ENCODE measurements around the gene ATP8A2. TPM values are rescaled to one million over a fixed set of nuclear protein-coding genes. Genes with fewer than 3 reads are reported as not detected.

ATP8A2 gene
- total and polyA plus RNA-seq, 4 donors = 0.01 to 0.08 (median 0.05) TPM; not detected in 1

DNA sequence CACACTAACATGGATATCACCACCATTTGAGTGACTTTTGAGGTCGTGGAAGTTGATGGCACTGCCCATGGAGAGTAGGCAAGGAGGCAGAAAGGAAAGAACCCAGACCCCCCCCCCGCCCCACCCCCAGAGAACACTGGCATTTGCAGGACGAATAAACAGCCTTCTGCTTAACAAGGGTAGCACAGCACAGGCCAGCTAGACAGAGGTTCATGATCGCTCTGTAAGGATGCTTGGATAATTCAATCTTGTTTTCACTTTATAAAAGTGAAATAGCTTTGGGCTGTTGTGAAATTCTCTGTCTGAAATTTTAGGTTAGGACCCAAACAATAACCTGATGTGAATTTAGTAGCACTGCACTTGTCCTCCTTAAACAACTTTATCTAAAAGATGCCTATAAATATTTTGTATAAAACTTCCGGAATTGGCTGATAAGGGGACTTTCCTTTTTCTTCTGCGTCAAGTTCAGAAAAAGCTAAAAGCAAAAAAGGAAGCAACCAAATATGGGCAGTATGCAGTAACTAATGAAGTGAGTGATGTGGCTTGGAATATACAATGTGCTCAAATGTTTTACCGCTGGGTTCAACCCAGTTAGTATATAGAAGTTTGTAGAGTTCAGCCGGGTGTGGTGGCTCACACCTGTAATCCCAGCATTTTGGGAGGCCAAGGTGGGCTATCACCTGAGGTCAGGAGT is 516.3 kb downstream of the ATP8A2 start:
- Histone ChIP-seq H3K4me1 (ENCODE audit: control insufficient read depth in 4 of 4, insufficient read depth in 4 of 4, low read length in 3 of 4) (no peaks in the 10 kb centered on the region), H3K36me3 (ENCODE audit: control insufficient read depth in 4 of 4, insufficient read depth in 3 of 4, low read depth in 1 of 4, low read length in 3 of 4) (no peaks in the 10 kb centered on the region), H3K9ac (ENCODE audit: low read depth in 1 of 2, low read length in 2 of 2) (no peak overlapping the region), H3K4me3 (ENCODE audit: low read depth in 1 of 3, low read length in 3 of 3) (no peak overlapping the region), H3K27me3 (ENCODE audit: control insufficient read depth in 4 of 4, insufficient read depth in 4 of 4, low read length in 3 of 4) (peaks cover 0 to 3% (median 1%) of the 10 kb centered on the region in 4 donors), H3K9me3 (ENCODE audit: control insufficient read depth in 4 of 4, low read length in 3 of 4) (no peaks in the 10 kb centered on the region), H3K27ac (ENCODE audit: low read depth in 1 of 2, low read length in 2 of 2) (no peak overlapping the region)
- TF ChIP-seq HNF4A (conservative IDR thresholded peaks at IDR 0.05) = no peak
- TF ChIP-seq, protein P1, sequence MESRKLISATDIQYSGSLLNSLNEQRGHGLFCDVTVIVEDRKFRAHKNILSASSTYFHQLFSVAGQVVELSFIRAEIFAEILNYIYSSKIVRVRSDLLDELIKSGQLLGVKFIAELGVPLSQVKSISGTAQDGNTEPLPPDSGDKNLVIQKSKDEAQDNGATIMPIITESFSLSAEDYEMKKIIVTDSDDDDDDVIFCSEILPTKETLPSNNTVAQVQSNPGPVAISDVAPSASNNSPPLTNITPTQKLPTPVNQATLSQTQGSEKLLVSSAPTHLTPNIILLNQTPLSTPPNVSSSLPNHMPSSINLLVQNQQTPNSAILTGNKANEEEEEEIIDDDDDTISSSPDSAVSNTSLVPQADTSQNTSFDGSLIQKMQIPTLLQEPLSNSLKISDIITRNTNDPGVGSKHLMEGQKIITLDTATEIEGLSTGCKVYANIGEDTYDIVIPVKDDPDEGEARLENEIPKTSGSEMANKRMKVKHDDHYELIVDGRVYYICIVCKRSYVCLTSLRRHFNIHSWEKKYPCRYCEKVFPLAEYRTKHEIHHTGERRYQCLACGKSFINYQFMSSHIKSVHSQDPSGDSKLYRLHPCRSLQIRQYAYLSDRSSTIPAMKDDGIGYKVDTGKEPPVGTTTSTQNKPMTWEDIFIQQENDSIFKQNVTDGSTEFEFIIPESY (IDR thresholded peaks at IDR 0.05) = no peak
- TF ChIP-seq RAD21 (IDR thresholded peaks at IDR 0.05) = no peak
- TF ChIP-seq, protein P2, sequence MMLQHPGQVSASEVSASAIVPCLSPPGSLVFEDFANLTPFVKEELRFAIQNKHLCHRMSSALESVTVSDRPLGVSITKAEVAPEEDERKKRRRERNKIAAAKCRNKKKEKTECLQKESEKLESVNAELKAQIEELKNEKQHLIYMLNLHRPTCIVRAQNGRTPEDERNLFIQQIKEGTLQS (IDR thresholded peaks at IDR 0.05) = no peak
- TF ChIP-seq, protein P3, sequence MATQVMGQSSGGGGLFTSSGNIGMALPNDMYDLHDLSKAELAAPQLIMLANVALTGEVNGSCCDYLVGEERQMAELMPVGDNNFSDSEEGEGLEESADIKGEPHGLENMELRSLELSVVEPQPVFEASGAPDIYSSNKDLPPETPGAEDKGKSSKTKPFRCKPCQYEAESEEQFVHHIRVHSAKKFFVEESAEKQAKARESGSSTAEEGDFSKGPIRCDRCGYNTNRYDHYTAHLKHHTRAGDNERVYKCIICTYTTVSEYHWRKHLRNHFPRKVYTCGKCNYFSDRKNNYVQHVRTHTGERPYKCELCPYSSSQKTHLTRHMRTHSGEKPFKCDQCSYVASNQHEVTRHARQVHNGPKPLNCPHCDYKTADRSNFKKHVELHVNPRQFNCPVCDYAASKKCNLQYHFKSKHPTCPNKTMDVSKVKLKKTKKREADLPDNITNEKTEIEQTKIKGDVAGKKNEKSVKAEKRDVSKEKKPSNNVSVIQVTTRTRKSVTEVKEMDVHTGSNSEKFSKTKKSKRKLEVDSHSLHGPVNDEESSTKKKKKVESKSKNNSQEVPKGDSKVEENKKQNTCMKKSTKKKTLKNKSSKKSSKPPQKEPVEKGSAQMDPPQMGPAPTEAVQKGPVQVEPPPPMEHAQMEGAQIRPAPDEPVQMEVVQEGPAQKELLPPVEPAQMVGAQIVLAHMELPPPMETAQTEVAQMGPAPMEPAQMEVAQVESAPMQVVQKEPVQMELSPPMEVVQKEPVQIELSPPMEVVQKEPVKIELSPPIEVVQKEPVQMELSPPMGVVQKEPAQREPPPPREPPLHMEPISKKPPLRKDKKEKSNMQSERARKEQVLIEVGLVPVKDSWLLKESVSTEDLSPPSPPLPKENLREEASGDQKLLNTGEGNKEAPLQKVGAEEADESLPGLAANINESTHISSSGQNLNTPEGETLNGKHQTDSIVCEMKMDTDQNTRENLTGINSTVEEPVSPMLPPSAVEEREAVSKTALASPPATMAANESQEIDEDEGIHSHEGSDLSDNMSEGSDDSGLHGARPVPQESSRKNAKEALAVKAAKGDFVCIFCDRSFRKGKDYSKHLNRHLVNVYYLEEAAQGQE (IDR thresholded peaks at IDR 0.05) = no peak
- WGBS = 70% methylated on average over 8 of the region's 8 CpGs
- no peak for DNase-seq (ENCODE audit: low spot score)

DNA sequence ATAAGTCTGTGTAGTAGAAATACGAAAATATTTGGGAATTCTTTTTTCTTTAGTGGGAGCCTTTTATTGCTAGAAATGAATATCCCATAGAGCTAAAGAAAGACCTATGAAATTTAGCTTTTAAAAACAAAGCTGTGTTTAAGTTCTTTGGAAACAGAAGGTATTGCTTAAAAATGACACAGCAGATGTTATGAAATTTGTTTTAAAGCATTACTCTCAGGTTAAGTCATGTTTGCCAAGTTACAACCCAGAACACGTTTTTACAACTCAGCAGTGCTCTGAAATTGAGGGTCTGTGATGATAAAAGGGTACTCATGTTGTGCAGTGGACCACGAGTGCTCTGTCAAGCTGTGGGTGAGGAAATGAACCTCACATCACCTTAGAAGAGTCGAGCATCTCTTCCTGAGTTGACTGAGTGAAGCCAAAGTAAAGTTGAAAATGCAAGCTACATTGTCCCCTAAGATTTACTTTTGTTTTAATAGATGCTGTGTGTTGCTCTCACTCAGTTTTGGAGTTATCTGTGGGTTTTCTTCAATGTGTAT is 519.0 kb downstream of the ATP8A2 start:
- no peak overlapping the region for H3K4me3 ChIP-seq (ENCODE audit: low read depth in 1 of 3, low read length in 3 of 3)
- no peaks in the 10 kb centered on the region for H3K9me3 ChIP-seq (ENCODE audit: control insufficient read depth in 4 of 4, low read length in 3 of 4)
- 44% methylated on average over 4 of the region's 4 CpGs for WGBS
- H3K36me3 ChIP-seq (ENCODE audit: control insufficient read depth in 4 of 4, insufficient read depth in 3 of 4, low read depth in 1 of 4, low read length in 3 of 4) = no peaks in the 10 kb centered on the region
- H3K27ac ChIP-seq (ENCODE audit: low read depth in 1 of 2, low read length in 2 of 2) = no peak overlapping the region
- no peaks in the 10 kb centered on the region for H3K4me1 ChIP-seq (ENCODE audit: control insufficient read depth in 4 of 4, insufficient read depth in 4 of 4, low read length in 3 of 4)
- no peak for DNase-seq (ENCODE audit: low spot score)
- TF ChIP-seq RXRA (IDR thresholded peaks at IDR 0.05) (no peak), NR2F2 (IDR thresholded peaks at IDR 0.05) (no peak), YY1 (IDR thresholded peaks at IDR 0.05) (no peak), HNF4A (conservative IDR thresholded peaks at IDR 0.05) (no peak), JUND (IDR thresholded peaks at IDR 0.05) (no peak), HNF4G (IDR thresholded peaks at IDR 0.05) (no peak), SP1 (IDR thresholded peaks at IDR 0.05) (no peak), FOXA2 (IDR thresholded peaks at IDR 0.05) (no peak)
- TF ChIP-seq, protein P4, sequence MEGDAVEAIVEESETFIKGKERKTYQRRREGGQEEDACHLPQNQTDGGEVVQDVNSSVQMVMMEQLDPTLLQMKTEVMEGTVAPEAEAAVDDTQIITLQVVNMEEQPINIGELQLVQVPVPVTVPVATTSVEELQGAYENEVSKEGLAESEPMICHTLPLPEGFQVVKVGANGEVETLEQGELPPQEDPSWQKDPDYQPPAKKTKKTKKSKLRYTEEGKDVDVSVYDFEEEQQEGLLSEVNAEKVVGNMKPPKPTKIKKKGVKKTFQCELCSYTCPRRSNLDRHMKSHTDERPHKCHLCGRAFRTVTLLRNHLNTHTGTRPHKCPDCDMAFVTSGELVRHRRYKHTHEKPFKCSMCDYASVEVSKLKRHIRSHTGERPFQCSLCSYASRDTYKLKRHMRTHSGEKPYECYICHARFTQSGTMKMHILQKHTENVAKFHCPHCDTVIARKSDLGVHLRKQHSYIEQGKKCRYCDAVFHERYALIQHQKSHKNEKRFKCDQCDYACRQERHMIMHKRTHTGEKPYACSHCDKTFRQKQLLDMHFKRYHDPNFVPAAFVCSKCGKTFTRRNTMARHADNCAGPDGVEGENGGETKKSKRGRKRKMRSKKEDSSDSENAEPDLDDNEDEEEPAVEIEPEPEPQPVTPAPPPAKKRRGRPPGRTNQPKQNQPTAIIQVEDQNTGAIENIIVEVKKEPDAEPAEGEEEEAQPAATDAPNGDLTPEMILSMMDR (IDR thresholded peaks at IDR 0.05; ENCODE audit: low read depth, low read length, missing input control) = no peak
- TF ChIP-seq, protein P2 (IDR thresholded peaks at IDR 0.05) = no peak
- no peaks in the 10 kb centered on the region for H3K27me3 ChIP-seq (ENCODE audit: control insufficient read depth in 4 of 4, insufficient read depth in 4 of 4, low read length in 3 of 4)
- H3K9ac ChIP-seq (ENCODE audit: low read depth in 1 of 2, low read length in 2 of 2) = no peak overlapping the region

Measured in liver (tissue), 9 donors.